Loucy (cell line): ENCODE measurements around the gene MEOX1.
"Not testable (repeated sequence)": the region's sequence is repeated elsewhere in the genome, so short reads cannot be mapped to it uniquely, and the experiment has no call there.

Source experiments
- H2AFZ ChIP-seq: fragments of 200-600 bp; sonication (generic); 2 replicates; pipeline ENCODE4 v1.6.0; 2016; ENCODE audit warnings: antibody characterized with exemption, mild to moderate bottlenecking, low read length, moderate library complexity
- H3F3A ChIP-seq: fragments of 200-600 bp; 2 replicates; pipeline ENCODE4 v1.6.0; 2016; ENCODE audit warnings: antibody characterized with exemption, low read depth, mild to moderate bottlenecking
- H3K27me3 ChIP-seq: fragments of 200-600 bp; sonication (generic); 2 replicates; pipeline ENCODE4 v1.6.1; 2014; ENCODE audit warnings: low read length, mild to moderate bottlenecking; ENCODE audit not compliant: insufficient read depth, poor library complexity, severe bottlenecking
- H3K36me3 ChIP-seq: fragments of 200-600 bp; sonication (generic); 2 replicates; pipeline ENCODE4 v1.6.1; 2016; ENCODE audit warnings: low read length; ENCODE audit not compliant: insufficient read depth
- H3K4me1 ChIP-seq: fragments of 200-600 bp; sonication (generic); 2 replicates; pipeline ENCODE4 v1.5.1; 2014; ENCODE audit warnings: low read length, mild to moderate bottlenecking; ENCODE audit not compliant: insufficient read depth, poor library complexity, severe bottlenecking
- H3K4me2 ChIP-seq: fragments of 200-600 bp; sonication (generic); 2 replicates; pipeline ENCODE4 v1.6.0; 2014; ENCODE audit warnings: antibody characterized with exemption, low read length, low read depth, mild to moderate bottlenecking; ENCODE audit not compliant: poor library complexity, severe bottlenecking
- H3K4me3 ChIP-seq: fragments of 200-600 bp; sonication (generic); 2 replicates; pipeline ENCODE4 v1.5.1; 2014; ENCODE audit warnings: low read length, mild to moderate bottlenecking, mixed read lengths; ENCODE audit not compliant: poor library complexity, severe bottlenecking
- H3K79me2 ChIP-seq: fragments of 200-600 bp; sonication (generic); 2 replicates; pipeline ENCODE4 v1.6.1; 2014; ENCODE audit warnings: low read length; ENCODE audit not compliant: insufficient read depth
- H3K9ac ChIP-seq: fragments of 200-600 bp; sonication (generic); 2 replicates; pipeline ENCODE4 v1.6.0; 2014; ENCODE audit warnings: mild to moderate bottlenecking, low read depth, low read length, moderate library complexity; ENCODE audit not compliant: poor library complexity, severe bottlenecking
- H3K9me2 ChIP-seq: fragments of 200-600 bp; sonication (generic); replicated peaks from 2 replicates; pipeline ENCODE4 v1.6.1; 2016; ENCODE audit warnings: low read depth, low read length, mixed read lengths
- H3K9me3 ChIP-seq: fragments of 200-600 bp; sonication (generic); 2 replicates; pipeline ENCODE4 v1.6.1; 2014; ENCODE audit warnings: mild to moderate bottlenecking, antibody characterized with exemption, low read length, low read depth; ENCODE audit not compliant: insufficient read depth
- H4K20me1 ChIP-seq: fragments of 200-600 bp; sonication (generic); 2 replicates; pipeline ENCODE4 v1.6.0; 2014; ENCODE audit warnings: antibody characterized with exemption, low read length, mild to moderate bottlenecking; ENCODE audit not compliant: insufficient read depth, poor library complexity, severe bottlenecking
- CTCF ChIP-seq: fragments of 200-600 bp; sonication (generic); conservative IDR thresholded peaks from 2 replicates; pipeline ENCODE4 v1.5.1; 2014; ENCODE audit warnings: mild to moderate bottlenecking, antibody characterized with exemption, low read length
- EZH2phosphoT487 ChIP-seq: fragments of 200-600 bp; IDR thresholded peaks from 2 replicates; pipeline ENCODE4 v1.6.1; 2018; ENCODE audit warnings: antibody characterized with exemption, mild to moderate bottlenecking, moderate library complexity, borderline replicate concordance

Gene MEOX1

GRCh38 chr17:43690624-43691316 lies 29.0 kb upstream of the MEOX1 start:
- Histone ChIP-seq H3K4me3 (no peak overlapping the region), H3K9ac (no peak overlapping the region), H2AFZ (no peak overlapping the region), H3F3A (no peaks in the 10 kb centered on the region), H3K9me2 (no peaks in the 10 kb centered on the region), H3K9me3 (no peaks in the 10 kb centered on the region), H3K4me2 (no peak overlapping the region), H3K4me1 (no peaks in the 10 kb centered on the region), H3K36me3 (no peaks in the 10 kb centered on the region), H4K20me1 (no peaks in the 10 kb centered on the region), H3K79me2 (no peaks in the 10 kb centered on the region), H3K27me3 (no peaks in the 10 kb centered on the region)
- no peak for TF ChIP-seq CTCF
- TF ChIP-seq EZH2phosphoT487: no peak

GRCh38 chr17:43689814-43690213 lies 28.1 kb upstream of the MEOX1 start:
- Histone ChIP-seq H3K4me1 (no peaks in the 10 kb centered on the region), H2AFZ (no peak overlapping the region), H3K4me2 (no peak overlapping the region), H3K36me3 (no peaks in the 10 kb centered on the region), H3K4me3 (no peak overlapping the region), H4K20me1 (no peaks in the 10 kb centered on the region), H3K9ac (no peak overlapping the region), H3K9me3 (no peaks in the 10 kb centered on the region), H3K79me2 (no peaks in the 10 kb centered on the region), H3K27me3 (no peaks in the 10 kb centered on the region), H3F3A (no peaks in the 10 kb centered on the region), H3K9me2 (no peaks in the 10 kb centered on the region)
- TF ChIP-seq CTCF: no peak
- TF ChIP-seq EZH2phosphoT487: no peak

- Histone ChIP-seq H2AFZ (no peak overlapping the region), H3K4me3 (no peak overlapping the region), H3K9me2 (no peaks in the 10 kb centered on the region), H3K79me2 (no peaks in the 10 kb centered on the region), H3K4me1 (no peaks in the 10 kb centered on the region), H3K9ac (no peak overlapping the region), H3K4me2 (no peak overlapping the region), H3K27me3 (no peaks in the 10 kb centered on the region), H3F3A (no peaks in the 10 kb centered on the region), H3K9me3 (no peaks in the 10 kb centered on the region), H4K20me1 (no peaks in the 10 kb centered on the region), H3K36me3 (no peaks in the 10 kb centered on the region)
- TF ChIP-seq CTCF: no peak
- no peak for TF ChIP-seq EZH2phosphoT487
These were observed 27.4 kb upstream of the MEOX1 start for GRCh38 chr17:43689131-43689530.

GRCh38 chr17:43686957-43687356 lies 25.2 kb upstream of the MEOX1 start:
- not testable (repeated sequence) for H3K4me1 ChIP-seq, H3K4me3 ChIP-seq, H2AFZ ChIP-seq, H4K20me1 ChIP-seq, H3K9ac ChIP-seq, H3K27me3 ChIP-seq, H3K9me2 ChIP-seq, H3K4me2 ChIP-seq, H3K36me3 ChIP-seq, H3K79me2 ChIP-seq, H3F3A ChIP-seq, H3K9me3 ChIP-seq
